Activated naive CD8-positive, alpha-beta T cell treated with anti-CD3 and anti-CD28 coated beads, Interleukin-2, amount 10 ng/mL, durations not matched to agents 7 days and 5 days (primary cell): Measurements from ENCODE around the gene RPS27L. TPM values are rescaled to one million over a fixed set of nuclear protein-coding genes. Genes with fewer than 3 reads are reported as not detected.

Experiments
- ATAC-seq: fragments of 150-1000 bp; cut with Tn5 transposase; one replicate; pipeline ENCODE4 v1.10.0; 2021; ENCODE audit warnings: low read depth, moderate library complexity
- POLR2A ChIA-PET: fragments of 350-600 bp; sonication (Branson Sonifier 250); formaldehyde crosslinking; loops from one replicate; lab custom pipeline; 2021; ENCODE audit warnings: antibody characterized with exemption; lab: Charles Lee
- DNase-seq: peaks from one replicate; pipeline ENCODE4 v3.0.0; 2021
- H3K27ac Mint-ChIP-seq: one replicate; pipeline ENCODE4 v1.8.0; 2022; ENCODE audit warnings: mild to moderate bottlenecking, mixed read lengths
- H3K27me3 Mint-ChIP-seq: one replicate; pipeline ENCODE4 v1.8.0; 2022; ENCODE audit warnings: mild to moderate bottlenecking, moderate library complexity, mixed read lengths
- H3K36me3 Mint-ChIP-seq: one replicate; pipeline ENCODE4 v1.8.0; 2021; ENCODE audit warnings: mild to moderate bottlenecking, mixed read lengths
- H3K4me1 Mint-ChIP-seq: one replicate; pipeline ENCODE4 v1.8.0; 2021; ENCODE audit warnings: mixed read lengths
- H3K4me3 Mint-ChIP-seq: one replicate; pipeline ENCODE4 v1.8.0; 2022; ENCODE audit warnings: mild to moderate bottlenecking, moderate library complexity, mixed read lengths
- H3K9me3 Mint-ChIP-seq: one replicate; pipeline ENCODE4 v1.8.0; 2021; ENCODE audit warnings: mixed read lengths
- total RNA-seq, 2 experiments: library from RNA; stranded (reverse); gene quantifications; one replicate each; pipeline ENCODE4 v1.2.3, GENCODE V29; 2021

Gene RPS27L
- total RNA-seq, 2 experiments from 2014 or later, result 177 to 179 TPM

DNA sequence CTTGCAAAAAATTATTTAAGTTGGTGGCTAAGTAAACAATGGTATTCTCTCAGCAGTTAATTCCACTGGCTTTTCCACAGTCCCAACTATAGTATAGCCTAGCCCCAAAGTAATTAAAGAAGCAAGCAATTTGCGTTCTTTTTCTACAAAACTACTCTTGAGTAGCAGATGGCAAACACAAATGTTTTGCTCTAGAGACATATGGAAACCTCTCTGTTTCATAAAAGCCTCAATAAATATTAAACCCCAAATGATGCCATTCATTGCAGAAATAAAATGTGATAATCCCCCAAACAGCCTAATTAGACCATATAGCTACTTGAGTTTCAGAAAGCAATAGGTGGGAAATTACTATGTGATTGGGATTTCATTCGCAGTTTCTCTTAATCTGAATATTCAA lies 23.5 kb upstream of the RPS27L start:
- Mint-ChIP-seq H3K4me3 (no peak overlapping the region), H3K36me3 (no peaks in the 10 kb centered on the region), H3K4me1 (no peaks in the 10 kb centered on the region), H3K9me3 (no peaks in the 10 kb centered on the region), H3K27me3 (peaks cover 4% of the 10 kb centered on the region), H3K27ac (no peak overlapping the region)
- no peak for DNase-seq
- POLR2A ChIA-PET, result no interaction called here
- no peak for ATAC-seq

DNA sequence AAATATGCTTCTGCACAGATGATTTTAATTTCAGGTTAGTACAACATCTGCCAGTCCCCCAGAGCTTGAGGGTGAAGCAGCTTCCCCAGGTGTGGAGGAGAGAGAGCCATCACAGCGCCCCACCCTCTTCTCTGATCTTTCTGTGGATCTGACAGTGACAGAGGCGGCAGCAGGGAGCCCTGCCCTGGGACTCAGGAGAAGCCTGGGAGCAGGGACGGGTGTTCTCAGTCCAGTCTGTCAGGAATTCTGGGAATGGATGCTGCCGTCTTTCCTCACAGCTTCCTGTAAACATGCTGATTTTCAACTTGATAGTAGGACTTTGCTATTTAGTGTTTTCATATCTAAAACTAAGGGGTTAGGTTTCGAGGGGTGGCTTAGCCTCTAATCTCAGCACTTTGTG lies 20.8 kb upstream of the RPS27L start:
- Mint-ChIP-seq H3K4me1 (no peaks in the 10 kb centered on the region), H3K36me3 (no peaks in the 10 kb centered on the region), H3K27ac (no peak overlapping the region), H3K4me3 (no peak overlapping the region), H3K9me3 (no peaks in the 10 kb centered on the region), H3K27me3 (peaks cover 4% of the 10 kb centered on the region)
- DNase-seq (no peak), ATAC-seq (no peak)
- POLR2A ChIA-PET, result no interaction called here

DNA sequence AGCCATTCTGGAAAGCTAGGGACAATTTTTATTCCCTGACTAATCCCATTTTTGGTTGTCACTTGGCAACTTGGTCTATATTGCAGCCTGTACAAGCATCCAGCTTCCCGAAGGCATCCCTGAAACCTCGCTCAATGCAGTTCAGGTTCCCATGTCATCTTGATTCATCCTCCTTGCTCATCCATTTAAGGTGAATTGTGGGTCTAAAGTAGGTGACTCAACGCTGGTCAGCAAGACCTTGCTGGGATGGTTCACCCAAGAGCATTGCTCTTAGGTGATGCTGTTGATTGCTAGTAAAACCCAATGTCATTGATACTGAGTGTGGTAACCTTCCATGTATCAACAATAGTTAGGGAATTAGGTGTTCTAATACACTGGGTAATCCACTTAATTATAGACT lies 19.0 kb upstream of the RPS27L start:
- no peak for ATAC-seq
- Mint-ChIP-seq H3K27me3 (peaks cover 3% of the 10 kb centered on the region), H3K4me1 (no peaks in the 10 kb centered on the region), H3K36me3 (no peaks in the 10 kb centered on the region), H3K4me3 (no peak overlapping the region), H3K27ac (no peak overlapping the region), H3K9me3 (no peaks in the 10 kb centered on the region)
- no peak for DNase-seq
- POLR2A ChIA-PET, result no interaction called here

DNA sequence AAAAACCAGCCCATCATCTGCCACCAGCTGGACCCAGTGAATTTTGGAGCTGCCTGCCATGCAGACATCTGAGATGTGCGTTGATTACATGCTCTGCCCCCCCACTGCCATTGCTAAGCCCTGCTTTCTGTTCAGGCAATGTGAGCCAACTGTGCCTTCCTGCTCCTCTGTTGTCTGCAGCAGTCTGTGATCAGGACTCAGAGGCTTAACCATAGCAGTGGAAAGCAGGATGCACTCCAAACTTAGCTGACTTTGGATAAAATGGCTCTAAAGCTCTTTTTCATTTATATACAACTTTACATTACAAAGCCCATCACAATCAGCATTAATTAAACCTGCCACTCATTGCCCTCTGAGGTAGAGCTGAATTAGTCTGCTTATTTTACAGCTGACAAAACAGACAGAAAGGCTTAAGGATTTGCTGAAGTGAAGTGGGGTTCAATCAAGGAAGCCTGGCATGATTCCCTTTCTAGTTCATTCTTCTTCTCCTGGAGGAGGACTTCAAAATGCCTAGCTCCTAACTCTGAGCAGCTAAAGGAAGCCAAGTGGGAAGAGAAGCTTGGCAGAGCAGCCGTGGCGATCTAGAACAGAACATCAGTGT lies 15.7 kb upstream of the RPS27L start:
- ATAC-seq, result no peak
- Mint-ChIP-seq H3K36me3 (no peaks in the 10 kb centered on the region), H3K4me3 (no peak overlapping the region), H3K27ac (no peak overlapping the region), H3K27me3 (no peaks in the 10 kb centered on the region), H3K4me1 (no peaks in the 10 kb centered on the region), H3K9me3 (no peaks in the 10 kb centered on the region)
- POLR2A ChIA-PET, result no interaction called here
- DNase-seq, result no peak

DNA sequence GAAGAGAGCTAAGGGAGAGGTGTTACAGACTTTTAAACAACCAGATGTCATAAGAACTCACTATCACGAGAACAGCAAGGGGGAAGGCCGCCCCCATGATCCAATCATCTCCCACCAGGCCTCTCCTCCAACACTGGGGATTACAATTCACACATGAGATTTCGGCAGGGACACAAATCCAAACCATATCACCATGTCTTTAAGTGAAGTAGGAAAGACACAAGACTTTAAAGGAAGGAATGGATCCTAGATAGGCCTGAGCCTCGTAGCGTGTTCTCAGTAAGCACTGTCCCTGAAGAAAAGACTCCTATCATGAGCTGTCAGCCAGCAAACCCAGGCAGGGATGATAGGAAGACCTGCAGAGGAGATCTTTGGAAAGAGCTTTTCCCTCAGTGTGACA lies 15.1 kb upstream of the RPS27L start:
- DNase-seq (no peak), ATAC-seq (no peak)
- H3K27ac Mint-ChIP-seq, result no peak overlapping the region
- no peaks in the 10 kb centered on the region for H3K36me3 Mint-ChIP-seq
- POLR2A ChIA-PET, result no interaction called here
- no peaks in the 10 kb centered on the region for H3K9me3 Mint-ChIP-seq
- no peaks in the 10 kb centered on the region for H3K27me3 Mint-ChIP-seq
- no peaks in the 10 kb centered on the region for H3K4me1 Mint-ChIP-seq
- no peak overlapping the region for H3K4me3 Mint-ChIP-seq

DNA sequence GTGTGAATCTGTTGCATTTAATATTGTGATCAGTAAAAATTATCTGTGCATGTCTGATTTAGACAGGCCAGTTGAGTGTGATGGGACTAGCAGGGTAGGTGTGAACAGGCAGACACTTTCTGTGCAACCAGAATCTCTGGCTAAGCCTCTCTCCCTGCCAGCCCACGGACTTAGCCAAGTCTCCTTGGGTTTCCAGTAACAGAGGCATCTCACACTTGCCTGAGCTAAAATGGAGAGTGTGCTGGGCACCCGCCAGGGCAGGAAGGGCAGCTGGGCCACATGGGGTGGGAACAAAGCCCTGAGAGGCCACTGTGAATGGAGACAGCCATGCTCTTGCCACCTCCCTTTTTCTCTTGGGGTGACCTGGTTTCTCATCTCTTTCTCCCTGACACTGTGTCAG lies 12.5 kb upstream of the RPS27L start:
- Mint-ChIP-seq H3K27me3 (no peaks in the 10 kb centered on the region), H3K4me3 (no peak overlapping the region), H3K27ac (no peak overlapping the region)

DNA sequence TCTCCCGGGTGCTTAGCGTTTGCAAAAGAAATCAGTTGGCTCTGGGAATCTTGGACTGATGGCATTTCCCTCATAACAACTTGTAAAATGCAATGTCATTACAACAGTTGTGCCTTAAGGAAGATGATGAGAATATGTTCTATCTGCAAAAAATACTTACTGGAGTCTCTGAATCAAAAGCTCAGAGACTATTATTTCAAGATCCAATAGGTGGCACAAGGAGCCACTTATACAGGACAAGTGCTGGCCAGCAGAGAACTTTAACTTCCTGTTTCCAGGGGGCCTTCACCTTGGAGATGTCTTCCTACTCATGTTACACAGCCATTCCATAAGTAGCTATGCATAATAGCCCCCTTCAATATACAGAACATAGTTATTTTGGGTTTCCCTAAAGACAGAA lies 8.9 kb upstream of the RPS27L start:
- POLR2A ChIA-PET, result interaction anchor here (0.7 to 1.3 kb wide), 3 partner anchors 9 to 112 kb away, joined by 3 to 4 read pairs (median 4); partner anchors contain the start of genes RAB8B and RPS27L
- peak; percentile 47 for ATAC-seq
- no peak overlapping the region for H3K27ac Mint-ChIP-seq
- H3K4me3 Mint-ChIP-seq, result no peak overlapping the region
- H3K4me1 Mint-ChIP-seq, result peaks cover 4% of the 10 kb centered on the region
- DNase-seq, result no peak
- no peaks in the 10 kb centered on the region for H3K9me3 Mint-ChIP-seq
- peaks cover under 1% of the 10 kb centered on the region for H3K36me3 Mint-ChIP-seq
- no peaks in the 10 kb centered on the region for H3K27me3 Mint-ChIP-seq

More for the DNA sequence above, 12.5 kb upstream of the RPS27L start:
- no peak for DNase-seq
- POLR2A ChIA-PET, result interaction anchor here (0.7 kb wide), 1 partner anchor 86 kb away, joined by 3 read pairs; no protein-coding TSS in a partner anchor
- H3K36me3 Mint-ChIP-seq, result no peaks in the 10 kb centered on the region
- no peaks in the 10 kb centered on the region for H3K9me3 Mint-ChIP-seq
- peaks cover 4% of the 10 kb centered on the region for H3K4me1 Mint-ChIP-seq
- no peak for ATAC-seq

DNA sequence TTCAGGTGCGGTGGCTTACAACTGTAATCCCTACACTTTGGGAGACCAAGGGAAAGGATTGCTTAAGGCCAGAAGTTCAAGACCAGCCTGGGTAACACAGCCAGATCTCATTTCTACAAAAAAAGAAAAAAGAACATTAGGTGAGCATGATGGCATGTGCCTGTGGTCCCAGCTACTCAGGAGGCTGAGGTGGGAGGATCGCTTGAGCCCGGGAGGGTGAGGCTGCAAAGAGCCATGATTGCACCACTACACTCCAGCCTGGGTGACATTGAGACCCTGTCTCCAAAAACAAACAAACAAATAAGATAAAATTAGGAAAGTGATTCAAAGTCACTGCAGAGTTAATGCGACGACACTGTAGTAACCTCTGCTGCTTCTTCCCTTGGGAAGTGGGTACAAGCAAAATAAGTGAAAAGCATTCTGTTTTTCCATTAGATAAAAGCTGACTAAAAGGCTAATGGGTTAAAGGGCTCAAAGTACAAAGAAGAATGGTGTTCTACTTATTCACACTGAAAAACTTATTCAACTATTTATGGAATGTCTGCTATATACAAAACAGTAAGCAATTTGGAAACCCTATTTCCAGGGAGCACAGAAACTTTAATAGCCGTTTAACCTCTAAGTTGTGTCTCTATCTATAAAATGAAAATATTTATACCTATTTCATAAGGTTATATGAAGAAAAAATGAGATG lies 8.0 kb upstream of the RPS27L start:
- Mint-ChIP-seq H3K4me3 (no peak overlapping the region), H3K36me3 (peaks cover 2% of the 10 kb centered on the region), H3K27ac (no peak overlapping the region), H3K27me3 (no peaks in the 10 kb centered on the region), H3K4me1 (peaks cover 4% of the 10 kb centered on the region), H3K9me3 (no peaks in the 10 kb centered on the region)
- POLR2A ChIA-PET, result interaction anchor here (1.2 kb wide), 1 partner anchor 8 kb away, joined by 4 read pairs; the partner anchor contains the start of gene RPS27L
- no peak for ATAC-seq
- no peak for DNase-seq

DNA sequence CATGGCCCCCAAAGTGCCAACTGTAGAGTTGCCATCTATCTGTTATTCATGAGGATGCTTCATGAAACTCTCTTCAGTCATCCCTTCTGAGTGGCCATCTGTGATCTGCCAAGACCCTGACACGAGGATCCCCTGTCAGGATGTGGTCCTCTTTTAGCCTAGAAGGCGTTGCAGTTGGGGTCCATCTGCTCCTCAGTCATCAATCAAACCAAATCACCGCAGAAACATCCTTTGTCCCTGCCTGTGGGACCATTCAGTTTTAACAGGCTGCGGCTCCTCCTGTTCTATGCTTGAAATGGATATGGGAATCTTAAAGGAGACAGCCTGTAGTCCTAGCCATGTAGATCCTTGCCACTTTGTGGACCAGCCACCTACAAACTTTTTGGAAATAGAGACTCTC lies 5.9 kb upstream of the RPS27L start:
- POLR2A ChIA-PET, result no interaction called here
- Mint-ChIP-seq H3K27ac (no peak overlapping the region), H3K4me1 (peaks cover 6% of the 10 kb centered on the region), H3K4me3 (no peak overlapping the region), H3K27me3 (no peaks in the 10 kb centered on the region), H3K9me3 (no peaks in the 10 kb centered on the region), H3K36me3 (peaks cover 3% of the 10 kb centered on the region)
- ATAC-seq, result no peak
- DNase-seq, result no peak

DNA sequence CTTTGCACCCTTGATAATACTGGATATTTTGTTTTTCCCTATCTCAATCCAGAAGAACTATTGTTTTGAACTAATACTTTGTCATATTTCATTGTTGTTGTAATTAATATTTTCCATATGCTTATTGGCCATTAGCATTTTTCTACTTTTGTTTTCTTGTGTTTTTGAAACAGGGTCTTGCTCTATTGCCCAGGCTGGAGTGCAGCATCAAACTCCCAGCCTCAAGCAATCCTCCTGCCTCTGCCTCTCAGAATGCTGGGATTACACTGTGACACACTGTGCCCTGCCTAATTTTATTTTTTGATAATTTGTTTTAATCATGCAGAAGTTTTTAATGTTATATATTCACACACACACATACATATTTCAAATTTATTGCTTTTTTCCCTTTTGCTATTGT lies 3.4 kb upstream of the RPS27L start:
- Mint-ChIP-seq H3K27me3 (no peaks in the 10 kb centered on the region), H3K27ac (no peak overlapping the region), H3K9me3 (no peaks in the 10 kb centered on the region), H3K4me1 (peaks cover 2% of the 10 kb centered on the region), H3K36me3 (peaks cover 3% of the 10 kb centered on the region), H3K4me3 (no peak overlapping the region)
- POLR2A ChIA-PET, result no interaction called here
- ATAC-seq (no peak), DNase-seq (no peak)

DNA sequence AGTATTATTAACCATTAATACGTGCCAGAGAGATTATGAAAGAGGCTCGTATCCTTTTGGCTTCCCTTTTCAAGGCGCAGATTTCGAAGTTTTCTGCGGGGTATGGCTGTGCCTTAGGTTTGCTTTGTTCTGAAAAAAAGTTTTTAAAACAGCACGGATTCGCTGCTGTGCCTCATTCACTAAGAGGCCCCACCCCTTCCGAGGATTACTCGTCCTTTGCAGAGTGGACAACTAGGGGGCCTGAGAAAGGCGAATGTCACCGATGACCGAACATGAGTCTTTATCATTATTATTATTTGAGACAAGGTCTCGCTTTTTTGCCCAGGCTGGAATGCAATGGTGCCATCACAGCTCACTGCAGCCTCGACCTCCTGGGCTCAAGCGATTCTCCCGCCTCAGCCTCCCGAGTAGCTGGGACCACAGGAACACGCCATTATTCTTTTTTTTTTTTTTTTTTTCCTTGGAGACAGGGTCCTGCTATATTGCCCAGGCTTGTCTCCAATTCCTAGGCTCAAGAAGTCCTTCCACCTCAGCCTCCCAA lies 684 bp upstream of the RPS27L start:
- no peaks in the 10 kb centered on the region for H3K9me3 Mint-ChIP-seq
- DNase-seq, result peak; percentile 41
- POLR2A ChIA-PET, result interaction anchor here (0.7 to 1.9 kb wide), 16 partner anchors 10 to 346 kb away, joined by 3 to 28 read pairs (median 6); partner anchors contain the start of genes LACTB, RAB8B and USP3
- peaks cover 15% of the 10 kb centered on the region for H3K36me3 Mint-ChIP-seq
- H3K4me3 Mint-ChIP-seq, result peak overlapping the region; percentile 86
- H3K27me3 Mint-ChIP-seq, result no peaks in the 10 kb centered on the region
- ATAC-seq, result peak; percentile 5
- peaks cover 6% of the 10 kb centered on the region for H3K4me1 Mint-ChIP-seq
- peak overlapping the region; percentile 89 for H3K27ac Mint-ChIP-seq

DNA sequence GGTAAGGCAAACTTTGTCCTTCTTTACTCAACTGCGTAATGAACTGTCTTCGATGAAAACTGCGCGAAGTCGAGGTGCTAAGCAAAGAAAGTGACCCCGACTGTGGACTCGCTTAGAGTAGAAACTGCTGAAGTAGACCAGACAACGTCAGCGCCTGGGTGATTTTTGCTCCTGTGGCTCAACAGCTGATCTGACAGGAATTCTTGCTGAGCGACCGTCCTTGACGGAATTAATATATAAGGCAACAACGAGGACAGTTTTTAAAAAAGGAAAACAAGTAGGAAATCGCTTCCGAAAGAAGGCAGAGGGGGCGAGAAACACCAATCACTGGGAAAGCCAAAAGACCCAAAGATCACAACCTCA lies 541 bp downstream of the RPS27L start:
- POLR2A ChIA-PET, result interaction anchor here (0.9 to 1.9 kb wide), 18 partner anchors 8 to 347 kb away, joined by 3 to 28 read pairs (median 6); partner anchors contain the start of genes LACTB, RAB8B and USP3
- DNase-seq (peak; percentile 35), ATAC-seq (no peak)
- Mint-ChIP-seq H3K27me3 (no peaks in the 10 kb centered on the region), H3K4me1 (peaks cover 9% of the 10 kb centered on the region), H3K27ac (peak overlapping the region; percentile 98), H3K9me3 (no peaks in the 10 kb centered on the region), H3K36me3 (peaks cover 21% of the 10 kb centered on the region), H3K4me3 (peak overlapping the region; percentile 98)

DNA sequence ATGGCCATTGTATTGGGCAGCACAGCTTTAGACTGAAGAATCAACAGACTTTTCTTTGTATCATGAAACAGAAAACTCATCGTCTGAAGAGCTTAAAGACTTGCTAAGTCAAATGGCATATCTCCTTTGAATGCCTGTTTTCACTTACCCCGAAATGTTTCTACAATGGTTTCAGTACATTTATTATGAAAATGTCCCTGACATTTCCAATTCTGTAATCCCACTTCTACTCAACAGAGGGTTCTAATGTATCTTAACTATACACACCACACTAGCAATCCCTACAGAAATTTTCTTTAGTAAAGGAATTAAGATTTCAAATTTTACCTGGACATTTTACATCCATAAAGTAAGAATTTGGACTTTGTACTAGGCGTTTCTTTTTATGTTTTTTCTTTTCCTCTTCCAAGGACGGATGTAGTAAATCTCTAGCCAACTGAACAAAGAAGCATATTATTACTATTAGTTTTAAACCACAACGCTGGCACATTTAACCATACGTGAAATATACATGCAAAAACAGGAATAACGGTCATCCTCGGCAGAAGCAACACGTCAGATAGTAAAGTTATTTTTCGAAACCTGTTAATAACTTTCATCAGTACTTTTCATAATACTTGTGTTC lies 1.1 kb downstream of the RPS27L start:
- H3K4me3 Mint-ChIP-seq, result peak overlapping the region; percentile 98
- peaks cover 25% of the 10 kb centered on the region for H3K36me3 Mint-ChIP-seq
- H3K27me3 Mint-ChIP-seq, result no peaks in the 10 kb centered on the region
- peaks cover 12% of the 10 kb centered on the region for H3K4me1 Mint-ChIP-seq
- H3K9me3 Mint-ChIP-seq, result no peaks in the 10 kb centered on the region
- H3K27ac Mint-ChIP-seq, result peak overlapping the region; percentile 98
- POLR2A ChIA-PET, result interaction anchor here (0.5 to 1.9 kb wide), 13 partner anchors 8 to 122 kb away, joined by 3 to 28 read pairs (median 7); partner anchors contain the start of gene RAB8B
- ATAC-seq (no peak), DNase-seq (no peak)
